ENCODE data around the gene C2orf74. TPM values are rescaled to one million over a fixed set of nuclear protein-coding genes. Genes with fewer than 3 reads are reported as not detected.
A peak's percentile ranks its signal among the peaks of the same experiment; 100 is the strongest.
"Not testable (repeated sequence)": the region's sequence is repeated elsewhere in the genome, so short reads cannot be mapped to it uniquely, and the experiment has no call there.

Gene C2orf74
- total RNA-seq, 1 donor from 2014 or later: 9.0 TPM

- no peaks in the 10 kb centered on the region for H3K27me3 Mint-ChIP-seq (ENCODE audit: low read depth)
- peaks cover 4% of the 10 kb centered on the region for H3K9me3 Mint-ChIP-seq
- peaks cover 48% of the 10 kb centered on the region for H3K4me1 Mint-ChIP-seq
- no peak overlapping the region for H3K27ac Mint-ChIP-seq (ENCODE audit: unreplicated experiment)
- no peak for DNase-seq (ENCODE audit: low read depth, low spot score)
- no peak for TF ChIP-seq CTCF (conservative IDR thresholded peaks at IDR 0.05)
- peak overlapping the region; percentile 8 for H3K4me3 Mint-ChIP-seq
- H3K36me3 Mint-ChIP-seq (ENCODE audit: low read depth): peaks cover 46% of the 10 kb centered on the region
Measured at GRCh38 chr2:61183795-61184194, 21.8 kb downstream of the C2orf74 start.

- Mint-ChIP-seq H3K36me3 (ENCODE audit: low read depth) (peaks cover 46% of the 10 kb centered on the region), H3K27ac (ENCODE audit: unreplicated experiment) (no peak overlapping the region), H3K9me3 (peaks cover 4% of the 10 kb centered on the region), H3K4me1 (peaks cover 43% of the 10 kb centered on the region), H3K27me3 (ENCODE audit: low read depth) (no peaks in the 10 kb centered on the region), H3K4me3 (peak overlapping the region; percentile 8)
- TF ChIP-seq CTCF (conservative IDR thresholded peaks at IDR 0.05): no peak
- no peak for DNase-seq (ENCODE audit: low read depth, low spot score)
Measured at GRCh38 chr2:61184263-61184662, 22.3 kb downstream of the C2orf74 start.

DNA sequence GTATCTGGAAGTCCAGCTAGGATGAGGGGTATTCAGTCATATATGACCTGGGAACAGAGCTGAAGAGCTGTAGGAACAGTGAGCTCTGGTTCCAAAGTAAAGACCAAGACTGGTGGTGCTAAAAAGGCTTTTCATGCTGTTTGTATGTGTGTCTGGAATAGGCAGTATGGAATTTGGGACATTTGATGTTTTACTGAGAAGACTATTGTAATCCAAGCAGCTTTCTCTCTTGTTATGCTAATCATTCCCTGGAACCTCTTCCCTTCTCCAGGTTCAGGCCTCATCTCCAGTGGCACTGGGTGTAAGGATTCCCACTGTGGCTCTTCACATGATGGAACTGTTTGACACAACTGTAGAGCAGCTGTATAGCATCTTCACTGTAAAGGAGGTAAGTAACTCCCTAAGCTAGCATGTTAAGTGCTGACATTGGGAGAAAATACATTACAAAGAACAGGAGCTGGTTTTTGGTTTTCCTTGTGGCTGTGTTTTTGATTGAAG, 23.3 kb downstream of the C2orf74 start:
- Mint-ChIP-seq H3K27me3 (ENCODE audit: low read depth) (no peaks in the 10 kb centered on the region), H3K27ac (ENCODE audit: unreplicated experiment) (peak overlapping the region; percentile 81), H3K9me3 (peaks cover 4% of the 10 kb centered on the region), H3K36me3 (ENCODE audit: low read depth) (peaks cover 46% of the 10 kb centered on the region), H3K4me1 (peaks cover 33% of the 10 kb centered on the region), H3K4me3 (no peak overlapping the region)
- no peak for DNase-seq (ENCODE audit: low read depth, low spot score)
- TF ChIP-seq CTCF (conservative IDR thresholded peaks at IDR 0.05): no peak

- H3K4me1 Mint-ChIP-seq: peaks cover 16% of the 10 kb centered on the region
- no peak for TF ChIP-seq CTCF (conservative IDR thresholded peaks at IDR 0.05)
- H3K4me3 Mint-ChIP-seq: no peak overlapping the region
- no peak overlapping the region for H3K27ac Mint-ChIP-seq (ENCODE audit: unreplicated experiment)
- no peaks in the 10 kb centered on the region for H3K27me3 Mint-ChIP-seq (ENCODE audit: low read depth)
- peaks cover 41% of the 10 kb centered on the region for H3K36me3 Mint-ChIP-seq (ENCODE audit: low read depth)
- DNase-seq (ENCODE audit: low read depth, low spot score): no peak
- peaks cover 4% of the 10 kb centered on the region for H3K9me3 Mint-ChIP-seq
Measured at GRCh38 chr2:61187085-61187484, 25.1 kb downstream of the C2orf74 start.

DNA sequence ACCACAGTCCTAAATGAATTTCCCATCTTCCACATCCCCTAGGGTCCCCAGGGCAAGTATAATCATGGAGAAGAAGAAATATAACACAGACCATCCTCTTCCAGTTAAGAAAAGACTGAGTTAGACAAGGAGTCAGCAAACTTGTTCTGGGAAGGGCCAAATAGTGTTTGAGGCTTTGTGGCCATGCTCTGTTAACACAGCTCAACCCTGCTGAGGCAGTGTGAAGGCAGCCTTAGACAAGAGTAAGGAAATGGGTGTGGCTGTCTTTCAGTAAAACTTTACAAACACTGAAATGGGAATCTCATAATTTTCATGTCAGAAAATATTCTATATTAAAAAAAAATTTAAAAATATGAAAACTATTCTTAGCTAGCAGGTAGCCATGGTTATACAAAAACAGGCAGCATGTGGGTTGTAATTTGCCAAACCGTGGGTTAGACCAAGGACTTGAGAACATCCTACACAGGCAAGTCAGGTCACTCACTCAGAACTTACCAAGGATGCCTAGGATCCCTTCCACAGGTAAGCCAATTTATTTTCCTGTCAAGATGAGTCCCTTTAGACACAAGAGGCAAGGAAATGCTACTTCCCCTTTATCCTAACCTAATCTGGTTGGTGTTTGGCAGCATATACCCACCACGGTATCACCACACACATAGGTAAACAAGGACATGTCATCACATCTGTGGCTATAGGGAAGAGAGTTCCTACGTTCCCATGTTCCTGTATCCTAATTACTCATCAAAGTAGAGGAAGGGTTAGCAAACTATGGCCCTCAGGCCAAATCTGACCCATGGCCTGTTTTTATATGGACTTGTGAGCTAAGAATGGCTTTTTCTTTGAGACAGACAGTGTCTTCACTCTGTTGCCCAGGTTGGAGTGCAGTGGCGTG, 31.9 kb downstream of the C2orf74 start:
- peaks cover 3% of the 10 kb centered on the region for H3K36me3 Mint-ChIP-seq (ENCODE audit: low read depth)
- no peak for TF ChIP-seq CTCF (conservative IDR thresholded peaks at IDR 0.05)
- no peak for DNase-seq (ENCODE audit: low read depth, low spot score)
- H3K9me3 Mint-ChIP-seq: no peaks in the 10 kb centered on the region
- no peaks in the 10 kb centered on the region for H3K27me3 Mint-ChIP-seq (ENCODE audit: low read depth)
- H3K4me1 Mint-ChIP-seq: no peaks in the 10 kb centered on the region
- H3K4me3 Mint-ChIP-seq: no peak overlapping the region
- no peak overlapping the region for H3K27ac Mint-ChIP-seq (ENCODE audit: unreplicated experiment)

GRCh38 chr2:61194646-61195045, 32.7 kb downstream of the C2orf74 start:
- H3K27ac Mint-ChIP-seq (ENCODE audit: unreplicated experiment); H3K4me3 Mint-ChIP-seq; DNase-seq (ENCODE audit: low read depth, low spot score); H3K36me3 Mint-ChIP-seq (ENCODE audit: low read depth); H3K27me3 Mint-ChIP-seq (ENCODE audit: low read depth); H3K9me3 Mint-ChIP-seq; H3K4me1 Mint-ChIP-seq: not testable (repeated sequence)
